HCT116 (cell line): Measurements from ENCODE around the gene ALDH1A1. TPM values are rescaled to one million over a fixed set of nuclear protein-coding genes. Genes with fewer than 3 reads are reported as not detected.

ENCODE experiments used
- ATAC-seq: fragments of 200-7000 bp; cut with Tn5 transposase; 2 replicates; pipeline ENCODE4 v1.9.1; 2020; ENCODE audit warnings: mild to moderate bottlenecking, moderate library complexity
- BruUV-seq: library from RNA; stranded (reverse); fragments of 400-500 nt; replicated peaks from 2 replicates; lab custom pipeline; 2021; lab: Mats Ljungman, UMichigan
- CTCF ChIA-PET: fragments of 300-600 bp; sonication (Branson Sonifier 250); formaldehyde crosslinking; loops from one replicate; lab custom pipeline; 2021; ENCODE audit warnings: antibody characterized with exemption; lab: Charles Lee
- POLR2A ChIA-PET: fragments of 300-600, 350-600 bp; sonication (Branson Sonifier 250); formaldehyde crosslinking; loops from one replicate; lab custom pipeline; 2021; ENCODE audit warnings: antibody characterized with exemption; lab: Charles Lee
- RAD21 ChIA-PET, 2 experiments: fragments of 300-600 bp; sonication (Branson Sonifier 250); formaldehyde crosslinking; loops; one replicate each; lab custom pipeline; 2023; ENCODE audit warnings: low total read pairs in 2 of 2; ENCODE audit not compliant: uncharacterized antibody in 2 of 2, unreplicated experiment in 2 of 2, low non-redundant PET in 1 of 2; lab: Charles Lee
- DNase-seq: peaks from one replicate; pipeline ENCODE4 v3.0.0-alpha.2; 2010; ENCODE audit warnings: low read depth, low spot score
- H2AFZ ChIP-seq: fragments of 200-600 bp; shearing (Covaris generic), sonication (generic); 2 replicates; pipeline ENCODE4 v1.6.1; 2017; ENCODE audit warnings: low read depth, mixed run types, mixed read lengths, antibody characterized with exemption, low read length; ENCODE audit not compliant: poor library complexity, severe bottlenecking
- H3K27ac ChIP-seq: 2 replicates; pipeline ENCODE4 v1.5.1; 2012; ENCODE audit warnings: low read depth, low read length
- H3K27me3 ChIP-seq: fragments of 200-600 bp; sonication (generic); 2 replicates; pipeline ENCODE4 v1.6.1; 2016; ENCODE audit warnings: mixed run types, low read length, mixed read lengths; ENCODE audit not compliant: insufficient read depth
- H3K36me3 ChIP-seq, 2 experiments: fragments of 200-500 bp in 1 of 2; fragments of 200-600 bp in 1 of 2; sonication (Bioruptor generic) in 1 of 2; sonication (generic) in 1 of 2; 2 replicates each; pipeline versions ENCODE4 v1.5.1 to v1.6.1; 2014 to 2016; ENCODE audit warnings: low read length in 2 of 2, inconsistent platforms in 1 of 2, mixed read lengths in 1 of 2, mixed run types in 1 of 2; ENCODE audit not compliant: insufficient read depth in 2 of 2, control insufficient read depth in 1 of 2
- H3K4me1 ChIP-seq, 2 experiments: fragments of 200-600 bp in 1 of 2; sonication (generic) in 1 of 2; 2 replicates each; pipeline versions ENCODE4 v1.5.1 to v1.6.1; 2012 to 2017; ENCODE audit warnings: low read length in 2 of 2, inconsistent platforms in 1 of 2, mild to moderate bottlenecking in 1 of 2, mixed read lengths in 1 of 2, mixed run types in 1 of 2, moderate library complexity in 1 of 2; ENCODE audit not compliant: insufficient read depth in 2 of 2, control insufficient read depth in 1 of 2
- H3K4me2 ChIP-seq: fragments of 200-600 bp; sonication (generic); 2 replicates; pipeline ENCODE4 v1.6.1; 2017; ENCODE audit warnings: mixed run types, low read length, mixed read lengths
- H3K4me3 ChIP-seq, 2 experiments: fragments of 200-600 bp in 1 of 2; sonication (generic) in 1 of 2; replicated peaks in 1 of 2; 2 replicates each; pipeline ENCODE4 v1.5.1; 2011 to 2016; ENCODE audit warnings: low read length in 2 of 2, control low read depth in 1 of 2, low read depth in 1 of 2, mild to moderate bottlenecking in 1 of 2, mixed read lengths in 1 of 2, mixed run types in 1 of 2
- H3K79me2 ChIP-seq: fragments of 200-600 bp; sonication (generic); 2 replicates; pipeline ENCODE4 v1.6.1; 2017; ENCODE audit warnings: mild to moderate bottlenecking, mixed run types, low read length, moderate library complexity, mixed read lengths; ENCODE audit not compliant: insufficient read depth
- H3K9ac ChIP-seq: fragments of 200-600 bp; sonication (generic); 2 replicates; pipeline ENCODE4 v1.6.1; 2016; ENCODE audit warnings: low read length, mixed read lengths
- H3K9me2 ChIP-seq: fragments of 200-600 bp; sonication (generic), shearing (Covaris generic); 2 replicates; pipeline ENCODE4 v1.6.1; 2017; ENCODE audit warnings: mixed run types, mild to moderate bottlenecking, moderate library complexity; ENCODE audit not compliant: insufficient read depth
- H3K9me3 ChIP-seq, 2 experiments: fragments of 200-500 bp in 1 of 2; fragments of 200-600 bp in 1 of 2; sonication (Bioruptor generic) in 1 of 2; sonication (generic) in 1 of 2; 2 replicates each; pipeline ENCODE4 v1.6.1; 2014 to 2017; ENCODE audit warnings: low read length in 2 of 2, mixed read lengths in 2 of 2, inconsistent platforms in 1 of 2, low read depth in 1 of 2, mild to moderate bottlenecking in 1 of 2, mixed run types in 1 of 2, moderate library complexity in 1 of 2; ENCODE audit not compliant: control insufficient read depth in 1 of 2, insufficient read depth in 1 of 2
- H4K20me1 ChIP-seq: fragments of 200-600 bp; sonication (generic), shearing (Covaris generic); 2 replicates; pipeline ENCODE4 v1.6.1; 2017; ENCODE audit warnings: mixed run types, mild to moderate bottlenecking, moderate library complexity; ENCODE audit not compliant: insufficient read depth
- CBX3 ChIP-seq: IDR thresholded peaks from 2 replicates; pipeline ENCODE4 v1.6.1; 2012; ENCODE audit warnings: low read depth
- ELF1 ChIP-seq: IDR thresholded peaks from 2 replicates; pipeline ENCODE4 v1.6.1; 2012; ENCODE audit warnings: low read depth, borderline replicate concordance
- EZH2phosphoT487 ChIP-seq: fragments of 200-600 bp; IDR thresholded peaks from 2 replicates; pipeline ENCODE4 v1.6.1; 2018; ENCODE audit warnings: antibody characterized with exemption, borderline replicate concordance
- FOSL1 ChIP-seq: IDR thresholded peaks from 2 replicates; pipeline ENCODE4 v1.6.1; 2012; ENCODE audit warnings: low read depth
- JUND ChIP-seq: IDR thresholded peaks from 2 replicates; pipeline ENCODE4 v1.6.1; 2012
- POLR2A ChIP-seq: IDR thresholded peaks from 2 replicates; pipeline ENCODE4 v1.7.0; 2011; ENCODE audit warnings: borderline replicate concordance; ENCODE audit not compliant: insufficient read depth, insufficient read length; ENCODE audit errors: extremely low read depth
- SRF ChIP-seq: IDR thresholded peaks from 2 replicates; pipeline ENCODE4 v1.6.1; 2012; ENCODE audit warnings: low read depth
- TCF7L2 ChIP-seq: IDR thresholded peaks from 2 replicates; pipeline ENCODE4 v1.7.0; 2011; ENCODE audit warnings: borderline replicate concordance, inconsistent platforms; ENCODE audit not compliant: insufficient read depth, insufficient read length; ENCODE audit errors: extremely low read depth
- ZFX ChIP-seq: fragments of 450-650 bp; IDR thresholded peaks from 2 replicates; pipeline ENCODE4 v1.6.1; 2017
- ZNF274 ChIP-seq: fragments of 200-500 bp; sonication (Bioruptor generic); IDR thresholded peaks from 2 replicates; pipeline ENCODE4 v1.6.1; 2014; ENCODE audit warnings: mild to moderate bottlenecking, low read depth, low read length, inconsistent platforms
- intact Hi-C: fragments of 100-400 bp; cut with micrococcal nuclease; formaldehyde crosslinking; loops from 2 replicates; pipeline ENCODE4 v1.10.0; 2022
- total RNA-seq: library from RNA; stranded (reverse); gene quantifications from one replicate; pipeline ENCODE4 v1.2.1, GENCODE V29; 2021; ENCODE audit not compliant: unreplicated experiment
- TF ChIP-seq, protein P1 (sequence below): IDR thresholded peaks from 2 replicates; pipeline ENCODE4 v1.6.1; 2012
- TF ChIP-seq, protein P2 (sequence below): IDR thresholded peaks from 2 replicates; pipeline ENCODE4 v1.6.1; 2012

The ALDH1A1 gene
- total RNA-seq, 1 experiment from 2014 or later: 0.44 TPM

DNA sequence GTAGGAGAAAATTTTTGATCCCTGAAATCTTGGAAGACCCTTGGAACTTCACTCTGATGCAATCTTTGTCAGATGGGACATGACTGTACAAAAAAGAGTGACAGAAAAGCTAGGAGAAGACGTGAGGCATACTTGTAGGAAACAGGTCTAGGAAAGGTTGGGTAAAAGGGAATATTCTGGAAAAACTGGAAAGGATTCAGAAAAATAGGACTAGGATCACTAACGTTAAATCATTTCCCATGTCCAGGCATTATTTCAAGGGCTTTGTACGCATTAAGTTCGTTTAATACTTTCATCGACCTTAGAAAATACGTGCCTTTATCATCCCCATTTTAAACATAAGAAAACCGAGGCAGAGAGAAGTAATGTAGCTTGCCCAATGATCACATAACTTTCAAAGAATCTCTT, 2.9 kb downstream of the ALDH1A1 start:
- no peak overlapping the region for H3K4me3 ChIP-seq

DNA sequence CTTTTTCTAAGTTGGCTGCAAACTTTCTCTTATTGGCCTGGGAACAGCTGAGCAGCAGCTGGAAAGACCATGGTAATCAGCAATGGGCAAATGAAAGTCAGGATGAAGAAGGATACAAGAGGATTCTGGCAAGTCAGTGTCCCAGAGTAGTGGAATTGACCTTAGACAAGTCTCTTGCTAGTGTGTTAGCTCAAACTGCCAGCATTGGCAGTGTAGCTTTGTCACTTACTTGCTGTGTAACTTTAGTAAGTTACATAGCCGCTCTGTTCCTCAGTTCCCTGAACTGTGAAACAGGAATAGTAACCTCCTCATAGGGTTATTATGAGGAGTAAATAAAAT, 3.6 kb downstream of the ALDH1A1 start:
- ChIA-PET CTCF (no interaction called here), RAD21 (no interaction called here), POLR2A (no interaction called here)
- Histone ChIP-seq H4K20me1 (no peaks in the 10 kb centered on the region), H3K9ac (no peak overlapping the region), H3K36me3 (no peaks in the 10 kb centered on the region), H3K9me2 (no peaks in the 10 kb centered on the region), H3K4me2 (no peak overlapping the region), H3K79me2 (no peaks in the 10 kb centered on the region), H3K4me1 (no peaks in the 10 kb centered on the region), H2AFZ (no peak overlapping the region), H3K27me3 (peaks cover 38% of the 10 kb centered on the region), H3K27ac (no peak overlapping the region), H3K9me3 (no peaks in the 10 kb centered on the region), H3K4me3 (no peak overlapping the region)
- DNase-seq (no peak), ATAC-seq (no peak)
- intact Hi-C loops: no loop called here
- TF ChIP-seq ELF1 (no peak), ZFX (no peak), ZNF274 (no peak), CBX3 (no peak), SRF (no peak), TCF7L2 (no peak), FOSL1 (no peak), EZH2phosphoT487 (no peak), JUND (no peak)
- TF ChIP-seq, protein P1, sequence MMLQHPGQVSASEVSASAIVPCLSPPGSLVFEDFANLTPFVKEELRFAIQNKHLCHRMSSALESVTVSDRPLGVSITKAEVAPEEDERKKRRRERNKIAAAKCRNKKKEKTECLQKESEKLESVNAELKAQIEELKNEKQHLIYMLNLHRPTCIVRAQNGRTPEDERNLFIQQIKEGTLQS: no peak
- no TSS peak for BruUV-seq

More for the DNA sequence above, 2.9 kb downstream of the ALDH1A1 start:
- RAD21 ChIA-PET: no interaction called here
- POLR2A ChIA-PET: no interaction called here
- no peak for DNase-seq
- Histone ChIP-seq H3K36me3 (no peaks in the 10 kb centered on the region), H3K9ac (no peak overlapping the region), H3K27ac (no peak overlapping the region), H3K4me1 (no peaks in the 10 kb centered on the region), H3K27me3 (peaks cover 38% of the 10 kb centered on the region), H4K20me1 (no peaks in the 10 kb centered on the region), H3K79me2 (no peaks in the 10 kb centered on the region), H2AFZ (no peak overlapping the region), H3K9me3 (no peaks in the 10 kb centered on the region), H3K9me2 (no peaks in the 10 kb centered on the region), H3K4me2 (no peak overlapping the region)
- intact Hi-C loops: no loop called here
- ATAC-seq: no peak
- BruUV-seq: no TSS peak
- CTCF ChIA-PET: no interaction called here
- TF ChIP-seq POLR2A: no peak
- TF ChIP-seq, protein P2, sequence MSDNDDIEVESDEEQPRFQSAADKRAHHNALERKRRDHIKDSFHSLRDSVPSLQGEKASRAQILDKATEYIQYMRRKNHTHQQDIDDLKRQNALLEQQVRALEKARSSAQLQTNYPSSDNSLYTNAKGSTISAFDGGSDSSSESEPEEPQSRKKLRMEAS: no peak
